HG03460 (cell line): Measurements from ENCODE around the gene ARSJ.
"Not testable (repeated sequence)": the region's sequence is repeated elsewhere in the genome, so short reads cannot be mapped to it uniquely, and the experiment has no call there.

ENCODE experiments used
- ATAC-seq: cut with Tn5 transposase; IDR thresholded peaks from one replicate; pipeline ENCODE4 v1.9.1; 2021; ENCODE audit not compliant: unreplicated experiment

Gene ARSJ

DNA sequence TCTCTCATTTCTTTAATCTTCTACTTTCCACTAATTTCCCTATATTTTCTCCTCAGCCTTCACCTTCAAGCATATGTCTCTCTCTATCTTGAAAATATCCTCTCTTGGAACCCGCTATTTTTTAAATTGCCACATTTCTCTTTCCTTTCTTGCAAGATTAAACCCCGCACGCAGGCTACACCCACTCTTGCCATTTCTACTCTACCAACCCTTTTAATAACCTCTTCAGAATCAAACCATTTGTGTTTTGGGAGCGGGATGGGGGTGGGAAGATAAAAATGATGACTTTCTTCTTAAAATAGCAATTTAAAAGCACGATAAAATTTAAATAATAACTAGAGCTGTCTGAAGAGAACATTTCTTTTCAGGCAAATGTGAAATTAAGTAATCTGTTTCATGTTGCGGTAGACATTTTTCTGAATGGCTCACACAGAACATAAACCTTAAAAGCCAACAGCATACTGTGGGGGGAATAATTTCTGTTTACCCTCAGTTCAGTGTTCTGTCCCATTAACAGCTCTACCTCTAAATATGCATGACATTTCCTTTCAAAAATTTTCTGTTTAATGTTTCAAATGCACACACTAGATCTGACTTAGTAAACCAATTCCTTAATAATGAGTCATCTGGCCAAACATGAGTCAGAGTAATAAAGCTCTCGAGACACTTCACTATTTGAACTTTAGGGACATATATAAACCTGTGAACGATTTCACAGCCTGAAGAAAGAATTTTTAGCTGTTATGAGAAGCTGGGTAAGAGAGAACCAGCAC is 20.5 kb downstream of the ARSJ start:
- ATAC-seq, result no peak

DNA sequence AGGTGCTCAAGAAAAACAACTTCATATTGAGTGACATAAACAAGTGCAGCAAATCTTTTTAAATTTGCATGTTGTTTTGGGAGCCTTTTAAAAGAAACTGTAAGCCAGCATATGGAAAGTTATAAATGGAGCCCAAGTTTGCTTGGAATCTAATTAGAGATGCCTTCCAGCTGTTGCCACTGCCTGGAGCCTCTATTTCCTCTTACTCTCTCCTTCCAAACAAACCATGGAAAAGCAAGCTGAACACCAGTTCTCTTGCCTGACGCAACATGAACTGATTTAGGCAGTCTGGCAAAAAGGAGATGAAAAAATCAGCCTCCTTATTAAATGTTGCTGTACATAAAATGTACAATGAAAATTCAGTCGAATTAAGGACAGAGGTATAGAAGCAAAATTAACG is 21.5 kb downstream of the ARSJ start:
- ATAC-seq, result no peak

DNA sequence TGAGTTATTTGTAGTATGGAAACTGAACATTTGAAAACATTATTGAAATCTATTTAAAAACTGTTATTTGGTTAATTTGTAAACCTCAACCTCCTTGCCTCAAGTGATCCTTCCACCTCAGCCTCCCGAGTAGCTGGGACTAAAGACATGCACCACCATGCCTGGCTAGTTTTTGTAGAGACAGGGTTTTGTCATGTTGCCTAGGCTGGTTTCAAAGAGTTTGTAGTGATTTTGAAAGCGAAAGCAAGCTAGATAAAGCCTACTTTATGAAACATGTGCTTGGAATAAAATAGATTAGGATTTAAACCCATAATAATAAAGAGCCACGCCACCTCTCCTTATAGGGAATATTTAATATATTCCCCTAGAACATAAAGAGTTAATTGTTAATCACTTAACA is 23.5 kb downstream of the ARSJ start:
- peak; percentile 54 for ATAC-seq

DNA sequence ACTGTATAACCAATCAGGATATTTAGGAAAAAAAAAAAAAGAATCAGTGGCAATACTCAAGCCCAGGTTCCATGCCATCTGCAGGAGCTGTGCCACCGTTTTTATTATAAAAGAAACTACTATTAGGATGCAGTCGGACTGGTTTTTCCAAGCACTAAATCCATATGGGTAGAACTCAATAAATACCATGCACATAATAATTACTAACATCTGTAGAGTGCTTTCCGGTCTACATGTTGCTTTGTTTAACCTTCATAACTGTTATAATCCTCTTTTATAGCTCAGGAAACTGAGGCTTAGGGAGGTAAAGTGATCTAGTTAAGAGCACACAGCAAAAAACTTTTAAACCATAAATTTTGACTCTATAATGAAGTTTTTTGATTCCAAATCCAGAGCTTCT is 24.0 kb downstream of the ARSJ start:
- no peak for ATAC-seq

DNA sequence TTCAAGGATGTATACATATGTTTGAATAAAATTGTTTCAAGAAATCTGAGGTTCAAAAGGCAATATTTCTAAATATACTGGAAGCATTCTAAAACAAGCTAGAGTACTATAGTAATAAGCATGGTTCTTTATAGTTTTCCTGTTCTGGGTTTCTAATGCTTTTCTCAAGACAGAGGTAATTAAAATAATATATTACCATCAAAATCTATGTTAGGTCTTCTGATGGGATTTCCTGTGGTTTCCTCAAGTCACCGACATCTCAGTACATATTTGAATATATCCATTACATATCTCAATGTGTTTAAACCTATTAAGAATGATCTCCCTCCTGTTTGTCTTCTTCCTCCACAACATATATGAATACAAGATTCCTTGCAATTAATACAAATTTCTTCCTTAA is 25.6 kb downstream of the ARSJ start:
- no peak for ATAC-seq

DNA sequence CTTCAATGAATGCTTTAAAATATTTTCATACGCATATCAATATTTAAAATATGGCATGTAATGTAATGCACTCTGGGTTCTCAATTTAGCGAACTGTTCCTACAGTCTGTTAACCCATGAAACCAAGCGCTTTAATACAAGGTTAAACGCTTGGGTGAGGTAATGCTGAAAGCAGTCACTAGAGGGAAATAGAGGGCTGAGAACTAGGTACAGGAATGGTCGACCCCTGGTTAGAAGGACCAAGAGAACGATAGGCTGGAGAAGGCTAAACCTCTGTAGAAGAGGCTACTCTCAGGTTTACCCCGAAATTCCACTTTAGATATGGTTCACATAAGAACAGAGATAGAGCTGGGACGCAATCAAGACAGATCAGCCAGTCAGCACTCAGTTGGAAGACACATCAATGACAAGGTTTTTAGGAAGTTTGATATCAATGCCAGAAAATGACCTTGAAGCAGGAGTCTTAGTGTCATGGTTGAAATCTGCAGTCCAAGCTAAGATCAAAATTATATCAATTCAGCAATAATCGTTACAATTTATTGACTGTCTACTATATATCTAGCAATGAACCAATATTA is 26.9 kb downstream of the ARSJ start:
- peak; percentile 85 for ATAC-seq

DNA sequence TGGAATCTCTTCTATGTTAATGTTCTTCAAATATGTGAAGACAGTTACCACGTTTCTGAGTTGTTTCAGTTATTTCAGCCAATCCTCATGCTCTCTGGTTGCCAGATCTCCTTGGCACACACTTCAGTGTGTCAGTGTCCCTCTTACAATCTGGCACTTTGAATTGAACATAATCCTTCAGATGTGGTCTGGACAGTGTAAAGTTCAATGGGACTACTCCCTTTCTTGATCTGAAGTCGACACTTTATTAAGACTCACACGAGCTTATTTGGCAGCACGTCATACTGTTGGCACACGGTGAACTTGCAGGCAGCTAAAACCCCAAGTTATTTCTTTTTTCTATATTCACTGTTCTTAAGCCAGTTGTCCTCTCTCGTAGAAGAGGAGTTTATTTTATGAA is 28.2 kb downstream of the ARSJ start:
- no peak for ATAC-seq

DNA sequence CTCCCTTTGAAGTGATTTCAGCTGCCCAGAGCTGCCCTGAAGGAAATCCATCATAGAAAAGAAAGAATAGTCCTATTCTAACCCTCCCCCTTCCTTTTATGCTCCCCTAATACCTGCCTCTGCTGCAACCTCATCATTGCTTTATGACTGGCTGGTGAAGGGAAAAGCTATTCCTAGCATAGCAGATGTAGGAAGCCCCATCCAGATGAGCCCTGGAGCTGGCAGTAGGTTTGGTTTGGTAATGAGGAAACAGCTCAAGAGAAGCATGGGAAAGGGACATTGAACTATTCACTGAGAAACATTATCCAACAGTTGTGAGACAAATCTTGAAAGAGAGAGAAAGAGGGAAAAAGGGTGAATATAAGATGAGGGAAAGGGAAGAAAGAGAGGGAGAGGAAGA is 29.2 kb downstream of the ARSJ start:
- no peak for ATAC-seq

DNA sequence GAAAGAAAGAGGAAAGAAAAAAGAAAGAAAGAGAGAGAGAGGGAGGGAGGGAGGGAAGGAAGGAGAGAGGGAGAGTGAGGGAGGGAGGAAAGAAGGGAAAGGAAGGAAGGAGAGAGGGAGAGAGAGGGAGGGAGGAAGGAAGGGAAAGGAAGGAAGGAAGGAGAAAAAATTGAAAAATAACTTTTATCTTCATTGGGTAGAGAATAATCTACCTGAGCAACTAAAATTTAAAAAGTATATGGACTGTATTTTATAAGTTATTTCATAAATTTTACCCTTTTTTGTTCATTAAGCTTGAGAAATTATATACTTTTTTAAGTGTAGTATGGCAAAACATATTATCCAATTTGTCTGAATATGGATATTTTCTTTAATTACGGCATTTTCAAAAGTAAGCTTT is 32.0 kb downstream of the ARSJ start:
- ATAC-seq, result no peak

DNA sequence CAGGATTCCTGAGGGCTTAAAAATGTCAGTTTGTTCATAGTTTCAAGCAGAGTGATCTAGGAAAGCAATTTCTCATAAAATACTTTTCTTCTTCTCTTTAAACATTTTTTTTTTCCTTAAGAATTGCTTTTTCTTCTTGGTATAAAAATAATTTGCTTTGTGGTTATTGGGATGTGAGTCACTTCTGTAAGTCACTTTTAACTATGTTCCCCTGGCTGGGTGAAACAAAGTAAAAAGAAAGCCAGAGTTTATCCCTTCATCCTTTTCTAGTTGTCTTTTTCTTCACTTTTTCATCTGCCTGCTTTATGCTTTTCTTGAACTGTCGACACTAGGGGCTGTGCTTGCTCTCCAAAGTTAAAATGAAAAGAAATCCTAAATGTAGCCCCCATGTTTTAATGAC is 33.5 kb downstream of the ARSJ start:
- no peak for ATAC-seq

DNA sequence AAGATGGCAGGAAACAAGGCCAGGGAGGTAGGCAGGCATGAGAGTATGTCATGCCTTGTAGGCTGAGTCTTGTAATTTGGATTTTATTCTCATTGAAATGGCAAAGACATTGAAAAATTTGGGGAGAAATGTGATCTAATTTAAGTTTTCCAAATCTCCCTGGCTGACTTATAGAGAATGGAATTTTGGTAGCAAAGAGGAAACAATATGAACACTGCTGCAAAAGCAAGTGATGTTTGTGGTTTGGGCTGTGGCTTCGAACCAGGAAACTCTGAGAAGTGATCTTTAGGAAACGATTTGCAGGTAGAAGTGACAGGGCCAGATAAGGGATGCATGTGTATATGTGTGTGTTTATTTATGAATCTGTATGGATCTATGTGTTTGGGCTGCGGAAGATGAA is 35.6 kb downstream of the ARSJ start:
- ATAC-seq, result no peak

DNA sequence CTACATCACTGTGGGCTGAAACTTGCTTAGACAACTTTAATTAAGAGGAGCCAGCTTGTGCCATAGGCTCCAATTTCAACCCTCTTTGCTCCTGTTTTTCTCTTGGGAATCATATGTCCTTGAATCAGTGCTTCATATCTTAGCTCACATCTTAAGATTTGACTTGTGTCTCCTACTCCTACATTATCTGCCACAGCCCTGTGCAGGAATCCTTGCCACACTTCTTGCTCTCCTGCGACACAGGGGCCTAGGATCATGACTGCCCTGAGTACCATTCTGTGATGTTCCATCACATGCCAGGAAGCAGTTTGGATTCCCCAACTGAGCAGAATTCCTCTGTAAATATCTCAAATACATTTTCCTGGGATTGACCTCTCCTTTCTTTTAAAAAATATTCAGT is 36.4 kb downstream of the ARSJ start:
- ATAC-seq, result no peak

DNA sequence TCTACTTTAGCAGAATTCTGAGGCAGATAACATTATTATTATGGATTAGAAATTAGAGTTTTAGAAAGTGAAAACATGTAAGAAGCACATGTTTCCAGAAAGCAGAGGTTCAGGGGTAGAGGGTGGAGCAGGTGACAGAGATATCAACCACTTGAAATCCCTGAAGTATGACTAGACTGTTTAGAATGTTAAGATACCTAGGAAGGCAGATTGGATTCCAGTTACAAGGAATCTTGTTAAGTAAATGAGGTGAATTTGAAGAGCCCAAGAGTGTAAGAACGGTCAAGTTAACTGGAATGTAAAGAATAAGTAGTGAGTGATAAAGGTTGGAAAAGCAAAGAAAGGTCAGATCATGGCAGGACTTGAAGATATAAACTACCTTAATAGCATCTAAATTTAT is 37.6 kb downstream of the ARSJ start:
- no peak for ATAC-seq

DNA sequence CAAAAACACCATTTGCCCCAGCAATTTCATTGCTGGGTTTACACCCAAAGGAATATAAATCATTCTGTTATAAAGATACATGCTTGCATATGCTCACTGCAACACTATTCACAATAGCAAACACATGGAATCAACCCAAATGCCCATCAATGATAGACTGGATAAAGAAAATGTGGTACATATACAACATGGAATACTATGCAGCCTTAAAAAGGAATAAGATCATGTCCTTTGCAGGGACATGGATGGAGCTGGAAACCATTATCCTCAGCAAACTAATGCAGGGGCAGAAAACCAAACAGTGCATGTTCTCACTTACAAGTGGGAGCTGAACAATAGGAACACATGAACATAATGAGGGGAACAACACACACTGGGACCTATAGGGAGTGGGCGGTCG is 39.3 kb downstream of the ARSJ start:
- ATAC-seq, result not testable (repeated sequence)

DNA sequence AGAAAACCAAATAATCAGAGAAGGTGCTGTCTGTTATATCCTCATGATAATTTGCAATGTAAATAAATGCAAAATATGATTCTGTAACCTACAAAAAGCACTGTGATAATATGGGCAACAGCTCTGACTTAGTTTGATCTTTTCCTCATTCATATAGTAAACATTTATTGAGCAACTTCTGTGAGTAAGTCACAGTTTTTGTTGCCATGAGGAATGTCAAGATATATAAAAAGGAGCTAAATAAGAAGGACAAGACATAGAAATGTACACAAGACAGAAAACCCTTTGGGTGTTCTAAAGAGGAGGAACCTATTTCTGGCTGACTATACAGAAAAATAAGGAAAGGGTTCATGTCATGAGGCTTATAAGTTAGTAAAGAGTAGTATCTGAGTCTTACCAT is 44.3 kb downstream of the ARSJ start:
- ATAC-seq, result no peak

DNA sequence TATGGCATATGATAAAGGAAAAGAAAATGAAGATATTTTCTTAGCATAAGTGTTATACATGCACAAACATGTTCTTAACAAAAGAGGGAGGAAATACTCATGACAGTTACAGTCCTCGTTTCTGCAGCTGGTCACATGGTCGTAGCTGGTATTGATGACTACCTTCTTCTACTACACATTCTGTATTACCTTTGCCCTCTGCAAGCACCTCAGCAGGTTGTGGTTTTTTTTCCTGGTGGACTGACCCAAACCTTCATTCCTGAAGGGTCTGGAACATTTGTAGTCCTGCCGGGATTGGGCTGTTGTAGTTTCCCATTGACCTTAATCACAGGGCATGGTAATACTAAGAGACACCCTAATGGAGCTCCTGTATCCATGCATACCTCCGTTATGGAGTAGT is 54.7 kb downstream of the ARSJ start:
- ATAC-seq, result not testable (repeated sequence)

DNA sequence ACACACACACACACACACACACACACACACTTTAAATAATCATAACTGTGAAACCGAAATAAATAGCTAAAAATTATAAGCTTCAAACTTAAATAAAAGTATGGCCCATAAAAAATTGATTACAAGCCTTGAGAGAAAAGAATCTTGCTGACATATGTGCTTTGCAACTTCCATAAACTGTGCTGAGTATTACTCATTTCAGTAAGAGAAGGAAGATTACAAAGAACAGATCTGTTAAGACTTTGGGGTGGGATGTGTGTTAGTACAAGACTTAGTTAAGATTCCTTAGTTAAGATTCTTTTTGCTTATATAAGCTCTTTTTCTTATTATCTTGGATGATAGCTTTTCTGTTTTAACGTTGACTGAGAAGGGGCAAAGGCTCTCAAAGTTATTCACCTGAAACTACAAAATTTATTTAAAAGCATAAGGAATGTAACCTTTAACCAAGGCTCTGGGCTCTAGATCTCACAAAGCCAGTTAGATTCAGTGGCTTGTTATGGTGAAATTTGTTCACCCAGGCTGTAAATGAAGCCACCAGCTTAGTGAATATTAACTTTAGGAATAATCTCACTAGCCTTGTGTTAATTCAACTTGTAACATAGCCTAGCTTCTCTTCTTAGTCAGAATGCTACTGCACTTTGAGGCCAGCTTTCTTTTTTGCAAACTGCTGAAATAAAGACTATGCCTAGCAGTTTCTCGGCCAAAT is 58.2 kb downstream of the ARSJ start:
- no peak for ATAC-seq

DNA sequence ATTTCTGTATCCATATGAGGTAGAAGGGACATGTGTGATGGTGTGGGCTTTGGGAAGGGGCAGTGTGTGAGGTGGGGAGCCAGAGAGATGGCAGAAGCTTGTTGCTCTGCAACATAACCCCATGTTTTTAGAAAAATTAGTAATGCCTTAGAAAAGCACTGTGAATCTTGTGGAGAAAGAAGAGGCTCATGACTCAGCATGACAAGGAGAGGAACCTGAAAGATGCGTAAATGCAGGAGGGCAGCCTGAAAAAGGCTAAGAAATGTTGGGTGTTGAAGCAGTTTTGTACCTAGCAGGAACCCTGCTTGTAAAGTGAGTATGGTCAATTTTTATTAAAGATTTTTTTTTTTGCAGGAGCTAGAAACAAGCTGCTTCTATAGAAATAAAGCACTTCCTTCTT is 59.8 kb downstream of the ARSJ start:
- ATAC-seq, result no peak

DNA sequence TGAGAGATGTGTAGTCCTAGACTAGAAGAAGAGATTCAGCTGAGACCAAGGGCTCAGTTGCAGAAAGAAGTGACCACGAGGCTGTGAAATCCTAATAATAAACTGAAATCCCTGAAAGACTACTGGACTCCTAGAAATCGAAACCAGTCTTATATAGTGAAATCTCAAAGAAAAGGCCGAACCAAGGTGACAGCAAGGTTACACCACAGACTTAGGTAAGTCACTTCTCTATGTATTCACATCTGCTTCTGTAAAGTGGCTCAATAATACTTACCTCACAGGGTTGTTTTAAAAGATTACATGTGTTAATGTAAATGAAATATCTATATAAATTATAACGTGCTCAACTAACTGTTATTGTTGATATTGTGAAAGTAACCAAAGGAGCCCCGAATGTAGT is 60.3 kb downstream of the ARSJ start:
- no peak for ATAC-seq

DNA sequence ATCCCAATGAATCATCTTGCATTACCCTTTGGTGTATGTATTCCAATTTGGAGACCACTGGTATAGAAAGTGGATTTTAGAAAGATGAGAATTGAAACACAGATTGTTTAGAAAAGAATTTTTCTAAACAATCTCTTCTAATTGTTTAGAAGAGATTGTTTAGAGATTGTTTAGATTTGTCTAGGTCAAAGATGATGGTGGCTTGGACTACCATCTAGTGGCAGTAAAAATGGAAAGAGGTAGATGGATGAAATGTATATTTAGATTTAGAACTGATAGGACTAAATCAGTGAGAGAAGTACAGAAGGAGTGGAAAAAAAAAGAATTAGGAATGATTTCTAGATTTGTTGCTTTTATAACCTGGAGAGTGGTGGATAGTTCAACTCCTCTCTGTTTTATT is 70.6 kb downstream of the ARSJ start:
- no peak for ATAC-seq

DNA sequence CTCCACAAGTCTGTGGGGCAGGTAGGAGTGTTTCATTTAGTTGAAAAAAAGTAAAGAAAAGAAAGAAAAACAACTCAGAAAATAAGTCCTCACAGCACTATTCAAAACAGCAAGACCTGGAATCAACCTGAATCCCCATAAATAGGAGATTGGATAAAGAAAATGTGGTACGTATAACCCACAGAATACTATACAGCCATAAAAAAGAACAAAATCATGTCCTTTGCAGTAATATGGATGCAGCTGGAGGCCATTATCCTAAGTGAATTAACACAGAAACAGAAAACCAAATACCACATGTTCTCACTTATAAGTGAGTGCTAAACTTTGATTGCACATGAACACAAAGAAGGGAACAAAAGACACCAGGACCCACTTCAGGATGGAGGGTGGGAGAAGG is 71.9 kb downstream of the ARSJ start:
- no peak for ATAC-seq

DNA sequence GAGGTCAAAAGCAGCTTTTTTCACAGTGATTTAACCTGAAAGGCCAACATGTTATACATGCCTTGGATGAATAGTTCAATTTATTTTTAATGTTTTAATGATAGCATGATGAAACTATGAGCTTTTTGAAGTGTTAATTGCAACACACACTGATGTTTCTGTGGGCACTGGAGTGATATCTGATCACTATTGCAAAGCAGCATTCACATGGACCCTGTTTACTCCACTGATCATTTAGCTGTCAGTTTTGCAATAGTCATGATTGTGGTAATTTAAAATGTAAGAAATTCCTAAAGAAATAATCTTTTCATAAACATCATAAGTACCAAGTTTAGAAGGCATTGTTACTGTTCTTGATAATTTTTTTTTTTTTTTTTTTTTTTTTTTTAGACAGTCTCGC is 74.1 kb downstream of the ARSJ start:
- ATAC-seq, result no peak
